Stimulated activated CD4-positive, alpha-beta T cell treated with anti-CD3 and anti-CD28 coated beads, Interleukin-1b, Interleukin-23, amount 100 ng/mL, for 1 hour (primary cell): ENCODE data around the gene SCYGR8.
"Not testable (repeated sequence)": the region's sequence is repeated elsewhere in the genome, so short reads cannot be mapped to it uniquely, and the experiment has no call there.

Source experiments
- DNase-seq, 2 donors: peaks; one replicate each; pipeline ENCODE4 v3.0.0-alpha.2; 2020; ENCODE audit warnings: low read depth in 2 of 2

Gene SCYGR8

DNA sequence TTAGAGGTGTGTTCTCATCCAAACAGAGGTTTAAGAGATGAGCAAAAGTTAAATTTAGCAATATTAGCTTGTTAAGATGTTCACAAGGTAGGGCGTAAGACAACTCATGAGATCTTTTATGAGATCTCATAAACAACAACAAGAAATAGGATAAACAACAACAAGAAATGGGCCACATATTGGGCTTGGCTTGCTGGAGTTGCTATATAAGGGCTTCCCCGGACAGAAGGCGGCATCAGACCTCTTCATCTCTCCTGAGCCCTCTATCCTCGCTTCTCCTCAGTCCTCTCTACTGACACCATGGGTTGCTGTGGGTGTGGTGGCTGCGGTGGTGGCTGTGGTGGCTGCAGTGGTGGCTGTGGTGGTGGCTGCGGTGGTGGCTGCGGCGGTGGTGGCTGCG, at the start of gene SCYGR8:
Gene SCYGR8 (plus strand): TSS at position 301 of the 400 bp plus-strand sequence. CDS start 0 bp downstream, at position 301.
- DNase-seq: no peak

DNA sequence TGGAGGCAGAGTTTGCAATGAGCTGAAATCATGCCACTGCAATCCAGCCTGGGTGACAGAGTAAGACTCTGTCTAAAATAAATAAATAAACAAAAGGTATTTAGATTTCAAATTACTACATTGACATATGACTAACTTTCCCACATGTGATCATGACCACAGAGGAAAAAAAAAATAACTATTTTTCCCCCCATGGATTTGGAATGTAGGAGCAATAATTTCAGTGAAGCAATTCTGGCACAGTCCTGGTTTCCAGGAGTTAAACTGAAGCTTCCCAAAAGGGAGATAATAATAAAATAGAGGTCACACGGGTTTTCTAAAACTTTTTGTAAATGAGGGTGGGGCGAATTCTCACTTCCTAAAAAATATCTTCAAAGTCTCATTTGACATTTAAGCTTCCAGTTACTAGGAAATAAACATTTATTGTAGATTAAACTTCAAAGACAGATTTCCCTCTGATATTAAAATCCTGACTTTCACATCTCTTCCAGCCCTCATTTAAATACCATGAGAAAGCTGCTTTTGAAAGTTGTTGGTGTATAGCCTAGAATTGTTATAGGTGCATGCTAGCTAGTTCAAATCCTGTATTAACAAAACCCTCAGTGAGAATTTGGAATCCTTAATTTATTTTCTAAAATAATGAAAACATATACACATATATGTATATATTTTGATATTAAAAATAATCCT, 48.6 kb upstream of the SCYGR8 start:
- no peak for DNase-seq

DNA sequence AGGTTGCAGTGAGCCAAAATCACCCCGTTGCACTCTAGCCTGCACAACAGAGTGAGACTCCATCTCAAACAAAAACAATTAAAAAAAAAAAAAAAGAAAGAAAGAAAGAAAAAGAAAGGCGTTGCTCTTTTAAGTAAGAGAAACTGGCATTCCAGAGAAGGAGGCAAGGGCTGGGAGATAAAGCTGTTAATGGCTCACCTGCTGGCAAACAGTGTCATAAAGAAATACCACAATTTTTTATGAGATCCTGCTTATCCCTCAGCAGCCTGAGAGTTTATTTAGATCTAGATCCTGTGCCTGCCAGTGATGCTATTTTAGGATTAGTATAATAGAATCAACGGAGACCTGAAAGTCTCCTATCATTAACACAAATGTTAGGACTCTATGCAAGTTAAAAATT, 44.1 kb upstream of the SCYGR8 start:
- no peak for DNase-seq

DNA sequence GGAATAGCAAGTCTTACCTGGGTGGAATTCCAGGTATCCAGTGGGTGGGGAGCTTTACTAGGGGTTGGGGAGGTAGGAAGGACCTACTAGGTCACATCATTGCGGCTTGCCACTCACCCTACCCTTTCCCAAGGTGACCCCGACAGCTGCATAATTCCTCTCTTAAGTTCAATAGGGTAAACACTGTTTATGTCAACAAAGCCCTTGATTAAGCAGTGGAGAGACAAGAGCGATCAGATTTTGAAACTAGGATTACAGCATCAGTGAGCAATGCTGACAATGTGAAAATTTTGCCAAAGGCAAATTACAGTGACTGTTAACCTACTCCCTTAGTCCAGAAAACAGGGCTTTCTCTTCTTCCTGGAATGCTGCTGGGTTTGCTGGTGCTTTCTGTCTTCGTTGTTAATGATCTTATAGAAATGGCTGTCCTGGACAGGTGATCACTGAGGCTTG, 42.4 kb upstream of the SCYGR8 start:
- DNase-seq: no peak

- no peak for DNase-seq
These were observed 41.7 kb upstream of the SCYGR8 start for GRCh38 chr2:227703961-227704360.

DNA sequence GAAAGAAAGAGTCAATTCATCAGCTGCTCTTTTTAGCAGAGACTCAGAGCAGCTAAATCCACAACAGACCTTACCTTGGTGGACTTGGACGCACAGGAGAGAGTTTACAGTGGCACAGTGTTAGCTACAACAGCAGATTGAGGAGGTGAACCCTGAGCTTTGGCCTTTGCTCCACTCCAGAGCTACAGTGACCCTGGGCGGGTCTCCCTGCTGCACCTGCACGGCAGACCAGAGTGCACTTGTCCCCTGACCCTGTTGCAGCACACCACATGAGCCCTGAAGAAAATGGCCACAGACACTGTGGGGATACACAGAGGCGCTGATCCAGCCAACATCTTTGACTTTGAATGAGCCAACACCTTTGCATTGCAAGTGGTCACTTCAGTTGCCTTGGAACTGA, 38.8 kb upstream of the SCYGR8 start:
- no peak for DNase-seq

GRCh38 chr2:227707390-227707789, 38.3 kb upstream of the SCYGR8 start:
- no peak for DNase-seq

DNA sequence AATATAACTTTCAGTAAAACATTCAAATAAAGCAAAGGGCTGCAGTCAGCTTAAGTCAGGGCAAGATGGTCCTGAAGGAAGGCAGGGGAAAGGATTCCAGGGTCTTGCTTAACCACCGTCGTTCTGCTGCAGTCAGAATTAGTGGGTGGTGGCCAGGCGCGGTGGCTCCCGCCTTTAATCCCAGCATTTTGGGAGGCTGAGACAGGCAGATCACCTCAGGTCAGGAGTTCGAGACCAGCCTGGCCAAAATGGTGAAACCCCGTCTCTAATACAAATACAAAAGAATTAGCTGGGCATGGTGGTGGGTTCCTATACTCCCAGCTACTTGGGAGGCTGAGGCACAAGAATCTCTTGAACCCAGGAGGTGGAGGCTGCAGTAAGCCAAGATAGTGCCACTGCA, 34.7 kb upstream of the SCYGR8 start:
- no peak for DNase-seq

DNA sequence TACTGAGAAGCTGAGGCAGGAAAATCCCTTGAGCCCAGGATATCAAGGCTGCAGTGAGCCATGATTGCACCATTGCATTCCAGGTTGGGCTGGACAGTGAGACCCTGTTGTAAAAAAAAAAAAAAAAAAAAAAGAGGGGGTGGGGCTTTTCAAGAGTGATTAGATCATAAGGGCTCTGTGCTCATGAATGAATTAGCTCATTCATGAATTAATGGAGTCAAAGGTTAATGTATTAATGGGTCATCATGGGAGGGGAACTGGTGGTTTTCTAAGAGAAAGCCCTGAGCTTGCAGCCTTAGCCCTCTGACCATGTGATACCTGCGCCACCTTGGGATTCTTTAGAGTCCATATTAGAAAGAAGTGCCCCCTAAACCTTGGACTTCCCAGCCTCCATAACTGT, 32.4 kb upstream of the SCYGR8 start:
- DNase-seq: no peak

DNA sequence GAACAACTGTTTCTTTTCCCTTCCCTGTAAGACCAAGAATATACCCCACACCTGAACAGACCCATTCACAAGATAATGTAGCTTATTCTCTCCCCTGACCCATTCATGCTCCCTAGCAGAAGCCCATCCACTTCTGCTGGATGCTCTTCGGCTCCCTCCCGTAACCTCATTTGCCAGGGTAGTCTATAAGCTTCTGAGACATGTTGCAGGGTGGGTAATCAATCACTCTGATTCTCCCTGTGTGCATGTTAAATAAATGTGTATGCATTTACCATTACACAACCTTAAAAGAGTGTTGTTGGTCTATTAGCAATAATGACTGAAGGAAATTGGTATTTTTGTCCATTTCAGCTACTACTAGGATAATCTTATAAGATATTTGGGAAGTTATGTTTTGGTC, 29.2 kb upstream of the SCYGR8 start:
- DNase-seq: no peak

DNA sequence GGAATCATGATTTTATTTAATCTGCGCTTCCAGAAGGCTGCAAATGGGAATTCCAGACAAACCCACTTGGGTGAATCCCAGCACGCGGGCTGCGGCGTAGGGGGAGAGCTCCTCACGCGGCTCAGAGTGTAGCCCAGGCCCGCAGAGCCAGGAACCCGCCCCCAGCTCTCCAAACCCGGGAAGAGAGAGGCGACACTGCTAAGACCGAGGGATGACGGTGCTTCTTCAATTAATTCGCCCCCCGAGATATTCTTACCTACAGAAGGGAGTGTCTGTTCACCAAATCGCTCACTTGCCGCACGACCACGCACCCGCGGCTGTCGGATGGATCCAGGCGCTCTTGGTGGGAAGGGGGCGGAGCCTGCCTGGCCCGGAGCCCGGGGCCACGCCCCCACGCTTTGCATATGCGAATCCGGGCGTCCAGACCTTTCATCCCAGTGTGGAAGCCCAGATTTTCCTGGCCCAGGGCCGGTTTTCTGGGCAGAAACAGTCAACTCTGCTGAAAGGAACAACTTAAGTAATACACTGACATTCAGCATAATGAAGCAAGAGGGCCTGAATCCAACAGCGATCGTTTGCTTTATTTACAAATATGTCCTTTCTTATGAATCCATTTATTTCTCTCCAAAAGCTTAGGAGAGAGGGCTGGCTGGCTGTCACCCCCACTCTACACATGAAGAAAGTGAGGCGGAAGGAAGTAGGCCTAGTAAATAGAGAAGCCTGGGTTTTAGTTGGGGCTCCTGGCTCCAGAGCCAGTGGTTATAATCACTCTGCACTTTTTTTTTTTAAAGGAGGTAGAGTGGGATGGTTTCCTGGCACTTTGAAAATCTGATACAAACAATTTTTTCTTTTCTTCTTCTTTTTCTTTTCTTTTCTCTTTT, 27.8 kb upstream of the SCYGR8 start, which contains the start of gene SLC19A3:
Gene SLC19A3 (minus strand): TSS at position 342 of the 881 bp plus-strand sequence. CDS start 15,710 bp downstream, outside the sequence.
- DNase-seq: no peak

DNA sequence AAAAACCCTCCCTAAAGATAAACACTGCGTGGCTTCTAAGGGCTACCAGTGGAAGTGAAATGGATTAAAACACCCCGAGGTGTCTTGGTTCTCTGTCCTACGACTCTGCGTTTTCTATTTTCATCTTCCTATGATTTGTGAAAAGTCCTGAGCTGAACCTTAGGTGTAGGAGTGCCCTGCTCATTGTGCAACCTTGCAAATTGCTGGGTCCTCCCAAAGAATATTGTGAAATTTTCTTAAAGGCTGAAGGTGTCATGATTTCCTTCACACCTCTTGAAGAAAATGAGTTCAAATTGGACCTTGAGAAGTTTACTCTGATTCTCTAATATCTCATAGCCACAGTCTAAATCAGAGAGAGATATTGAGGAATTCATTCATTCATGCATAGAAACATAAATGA, 26.1 kb upstream of the SCYGR8 start:
- DNase-seq: no peak

DNA sequence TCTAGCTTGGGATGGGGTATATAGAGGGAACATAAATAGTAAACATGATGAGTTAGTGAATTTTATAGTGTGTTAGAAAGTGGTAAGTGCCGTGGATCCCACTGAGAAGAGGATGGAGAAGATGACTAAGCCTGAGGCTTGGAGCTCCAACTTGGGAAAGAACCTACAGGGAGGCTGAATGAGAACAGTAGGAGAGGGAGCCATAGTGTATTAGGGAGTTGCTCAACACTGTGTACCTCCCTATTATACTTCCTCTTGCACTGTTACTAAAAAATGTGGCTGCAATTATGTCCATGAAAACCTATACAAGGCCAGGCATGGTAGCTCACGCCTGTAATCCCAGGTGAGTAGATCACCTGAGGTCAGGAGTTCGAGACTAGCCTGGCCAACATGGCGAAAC, 25.0 kb upstream of the SCYGR8 start:
- no peak for DNase-seq

DNA sequence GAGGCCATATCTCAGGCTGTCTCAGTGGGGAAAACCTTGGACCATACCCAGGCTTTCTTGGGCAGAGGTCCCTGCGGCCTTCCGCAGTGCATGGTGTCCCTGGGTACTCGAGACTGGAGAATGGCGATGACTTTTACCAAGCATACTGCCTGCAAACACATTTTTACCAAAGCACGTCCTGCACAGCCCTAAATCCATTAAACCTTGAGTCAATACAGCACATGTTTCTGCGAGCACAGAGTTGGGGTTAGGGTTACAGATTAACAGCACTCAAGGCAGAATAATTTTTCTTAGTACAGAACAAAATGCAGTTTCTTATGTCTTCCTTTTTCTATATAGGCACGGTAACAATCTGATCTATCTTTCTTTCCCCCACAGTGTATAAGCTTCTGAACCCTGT, 22.9 kb upstream of the SCYGR8 start:
- not testable (repeated sequence) for DNase-seq

GRCh38 chr2:227724394-227725039, 21.2 kb upstream of the SCYGR8 start, which contains the start of gene SCYGR6:
Gene SCYGR6, minus strand, starts transcription at chr2:227724757. Its CDS starts 0 bp downstream, at chr2:227724757.
- no peak for DNase-seq

DNA sequence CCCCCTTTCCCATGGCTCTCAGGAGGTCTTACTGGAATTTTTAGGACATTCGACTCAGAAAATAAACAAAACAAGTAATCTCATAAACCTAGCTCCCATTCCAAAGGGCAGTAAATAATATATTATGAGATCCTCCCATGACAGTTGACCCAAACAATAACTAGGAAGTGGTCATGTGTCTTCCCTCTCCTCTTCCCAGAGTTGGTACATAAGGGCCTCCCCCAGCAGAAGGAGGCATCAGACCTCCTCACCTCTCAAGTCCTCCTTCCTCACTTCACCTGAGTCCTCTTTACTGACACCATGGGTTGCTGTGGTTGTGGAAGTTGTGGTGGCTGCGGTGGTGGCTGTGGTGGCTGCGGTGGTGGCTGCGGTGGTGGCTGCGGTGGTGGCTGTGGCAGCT, 17.7 kb upstream of the SCYGR8 start, which contains the start of gene SCYGR7:
Gene SCYGR7 (plus strand): TSS at position 301 of the 400 bp plus-strand sequence. CDS start 0 bp downstream, at position 301.
- DNase-seq: no peak

DNA sequence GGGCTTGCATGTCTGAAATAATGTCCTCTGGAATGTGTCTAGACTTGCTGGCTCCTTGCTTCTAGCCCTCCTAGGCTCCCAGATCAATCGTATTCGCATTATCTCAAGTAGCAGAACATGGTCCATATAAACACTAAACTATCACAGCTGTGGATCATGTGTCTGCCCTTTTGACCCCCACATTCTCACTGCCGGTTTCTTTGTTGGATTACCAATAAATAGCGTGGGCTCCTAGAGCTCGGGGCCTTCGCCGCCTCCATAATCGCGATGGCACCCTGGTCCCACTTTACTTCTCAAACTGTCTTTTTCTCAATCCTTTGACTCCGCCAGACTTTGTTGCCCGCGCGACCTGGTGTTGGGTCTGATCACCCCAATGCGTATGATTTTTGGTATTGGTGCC, 6.3 kb upstream of the SCYGR8 start:
- DNase-seq: no peak

DNA sequence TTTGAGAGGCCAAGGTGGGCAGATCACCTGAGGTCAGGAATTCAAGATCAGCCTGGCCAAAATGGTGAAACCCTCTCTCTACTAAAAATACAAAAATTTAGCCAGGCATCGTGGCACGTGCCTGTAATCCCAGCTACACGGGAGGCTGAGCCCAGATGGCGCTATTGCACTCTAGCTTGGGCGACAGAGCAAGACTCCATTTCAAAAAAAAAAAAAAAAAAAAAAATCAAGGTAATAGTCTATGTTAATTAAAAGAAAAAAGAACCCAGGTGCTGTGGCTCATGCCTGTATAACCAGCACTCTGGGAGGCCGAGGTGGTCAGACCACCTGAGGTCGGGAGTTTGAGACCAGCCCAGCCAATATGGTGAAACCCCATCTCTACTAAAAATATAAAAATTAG, 5.0 kb upstream of the SCYGR8 start:
- not testable (repeated sequence) for DNase-seq

DNA sequence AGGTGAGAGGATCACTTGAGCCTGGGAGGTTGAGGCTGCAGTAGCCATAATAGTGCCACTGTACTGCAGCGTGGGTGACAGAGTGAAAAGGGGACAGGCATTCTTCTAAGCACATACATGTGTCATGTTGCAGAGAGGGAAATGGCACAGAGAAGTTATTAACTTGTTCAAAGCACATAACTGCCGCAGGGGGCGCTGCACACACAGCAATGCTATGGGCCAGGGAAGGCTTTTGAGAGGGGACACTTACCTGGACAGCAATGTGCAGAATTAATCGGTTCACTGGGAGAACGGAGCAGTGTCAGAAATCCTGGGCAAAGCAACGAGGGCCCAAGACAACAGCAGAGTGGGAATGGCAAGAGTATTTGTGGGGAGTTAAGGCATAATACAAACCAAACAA, 2.4 kb downstream of the SCYGR8 start:
- DNase-seq: no peak

DNA sequence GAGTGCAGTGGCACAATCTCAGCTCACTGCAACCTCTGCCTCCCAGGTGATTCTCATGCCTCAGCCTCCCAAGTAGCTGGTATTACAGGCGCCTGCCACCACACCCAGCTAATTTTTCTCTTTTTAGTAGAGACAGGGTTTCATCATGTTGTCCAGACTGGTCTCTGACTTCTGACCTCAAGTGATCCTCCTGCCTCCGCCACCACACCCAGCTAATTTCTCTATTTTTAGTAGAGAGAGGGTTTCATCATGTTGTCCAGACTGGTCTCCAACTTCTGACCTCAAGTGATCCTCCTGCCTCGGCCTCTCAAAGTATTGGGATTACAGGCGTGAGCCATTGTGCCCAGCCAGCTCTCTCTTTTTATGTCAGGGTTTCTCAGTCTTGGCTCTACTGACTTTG, 10.6 kb downstream of the SCYGR8 start:
- DNase-seq: not testable (repeated sequence)

- DNase-seq: no peak
These were observed 13.9 kb downstream of the SCYGR8 start for GRCh38 chr2:227759411-227760118.
